Fibroblast of peridontal ligament (primary cell): ENCODE data around the gene MYH7.
A peak's percentile ranks its signal among the peaks of the same experiment; 100 is the strongest.

ENCODE experiments used
- DNase-seq: peaks from one replicate; pipeline ENCODE4 v3.0.0-alpha.2; 2010; ENCODE audit errors: extremely low read depth

Gene MYH7

GRCh38 chr14:23370221-23370620 lies 65.2 kb downstream of the MYH7 start:
- DNase-seq = no peak

- DNase-seq = peak; percentile 34
Measured at GRCh38 chr14:23366426-23366921, 69.0 kb downstream of the MYH7 start.

- peak; percentile 43 for DNase-seq
Measured at GRCh38 chr14:23365732-23366425, 69.6 kb downstream of the MYH7 start.

GRCh38 chr14:23365036-23365731 lies 70.3 kb downstream of the MYH7 start, which contains the start of gene EFS:
TSS of gene EFS (minus strand) at chr14:23365172. CDS start at chr14:23365025, 147 bp downstream.
- DNase-seq = peak; percentile 34

GRCh38 chr14:23364164-23365035 lies 71.1 kb downstream of the MYH7 start:
- peak; percentile 40 for DNase-seq
